NT2/D1 (cell line): ENCODE data around the gene CXCL8.

Source experiments
- DNase-seq: peaks from one replicate; pipeline ENCODE4 v3.0.0-alpha.2; 2011; ENCODE audit warnings: low read depth, low spot score
- H3K27me3 ChIP-seq: 2 replicates; pipeline ENCODE4 v1.6.0; 2011; ENCODE audit warnings: mild to moderate bottlenecking; ENCODE audit not compliant: insufficient read length, insufficient read depth
- H3K36me3 ChIP-seq: 2 replicates; pipeline ENCODE4 v1.6.1; 2011; ENCODE audit warnings: mild to moderate bottlenecking, low read length, mixed read lengths; ENCODE audit not compliant: insufficient read depth, insufficient read length
- H3K4me1 ChIP-seq: 2 replicates; pipeline ENCODE4 v1.5.1; 2011; ENCODE audit not compliant: insufficient read depth, insufficient read length
- H3K4me3 ChIP-seq: 2 replicates; pipeline ENCODE4 v1.5.1; 2011; ENCODE audit warnings: low read depth; ENCODE audit not compliant: insufficient read length
- H3K9ac ChIP-seq: 2 replicates; pipeline ENCODE4 v1.6.0; 2011; ENCODE audit warnings: low read depth; ENCODE audit not compliant: insufficient read length
- H3K9me3 ChIP-seq: 2 replicates; pipeline ENCODE4 v1.5.1; 2011; ENCODE audit warnings: mild to moderate bottlenecking, low read length; ENCODE audit not compliant: insufficient read depth
- SUZ12 ChIP-seq: IDR thresholded peaks from 2 replicates; pipeline ENCODE4 v1.6.1; 2011; ENCODE audit not compliant: insufficient read length, insufficient read depth; ENCODE audit errors: extremely low read depth
- YY1 ChIP-seq: IDR thresholded peaks from 2 replicates; pipeline ENCODE4 v1.6.1; 2011; ENCODE audit not compliant: insufficient read length, insufficient read depth
- ZNF274 ChIP-seq: IDR thresholded peaks from 2 replicates; pipeline ENCODE4 v1.6.1; 2011; ENCODE audit warnings: mild to moderate bottlenecking, low read depth, low read length

CXCL8 gene

GRCh38 chr4:73727685-73728084 is 12.7 kb upstream of the CXCL8 start:
- no peak for DNase-seq
- no peak overlapping the region for H3K4me3 ChIP-seq
- no peaks in the 10 kb centered on the region for H3K27me3 ChIP-seq
- H3K36me3 ChIP-seq, result no peaks in the 10 kb centered on the region
- H3K9me3 ChIP-seq, result no peaks in the 10 kb centered on the region
- TF ChIP-seq SUZ12, result no peak
- no peak for TF ChIP-seq ZNF274
- TF ChIP-seq YY1, result no peak
- no peaks in the 10 kb centered on the region for H3K4me1 ChIP-seq
- no peak overlapping the region for H3K9ac ChIP-seq

- H3K4me1 ChIP-seq, result no peaks in the 10 kb centered on the region
Observed at GRCh38 chr4:73728091-73728741, 12.2 kb upstream of the CXCL8 start.

GRCh38 chr4:73729534-73730165 is 10.7 kb upstream of the CXCL8 start:
- H3K36me3 ChIP-seq, result no peaks in the 10 kb centered on the region
- DNase-seq, result no peak
- TF ChIP-seq ZNF274, result no peak
- no peak for TF ChIP-seq YY1
- TF ChIP-seq SUZ12, result no peak
- no peaks in the 10 kb centered on the region for H3K27me3 ChIP-seq
- H3K4me1 ChIP-seq, result no peaks in the 10 kb centered on the region
- H3K9ac ChIP-seq, result no peak overlapping the region
- no peak overlapping the region for H3K4me3 ChIP-seq
- H3K9me3 ChIP-seq, result no peaks in the 10 kb centered on the region

More at GRCh38 chr4:73728091-73728741, 12.2 kb upstream of the CXCL8 start:
- no peak for DNase-seq
- Histone ChIP-seq H3K9me3 (no peaks in the 10 kb centered on the region), H3K27me3 (no peaks in the 10 kb centered on the region), H3K9ac (no peak overlapping the region), H3K4me3 (no peak overlapping the region), H3K36me3 (no peaks in the 10 kb centered on the region)
- no peak for TF ChIP-seq ZNF274
- TF ChIP-seq YY1, result no peak
- TF ChIP-seq SUZ12, result no peak

DNA sequence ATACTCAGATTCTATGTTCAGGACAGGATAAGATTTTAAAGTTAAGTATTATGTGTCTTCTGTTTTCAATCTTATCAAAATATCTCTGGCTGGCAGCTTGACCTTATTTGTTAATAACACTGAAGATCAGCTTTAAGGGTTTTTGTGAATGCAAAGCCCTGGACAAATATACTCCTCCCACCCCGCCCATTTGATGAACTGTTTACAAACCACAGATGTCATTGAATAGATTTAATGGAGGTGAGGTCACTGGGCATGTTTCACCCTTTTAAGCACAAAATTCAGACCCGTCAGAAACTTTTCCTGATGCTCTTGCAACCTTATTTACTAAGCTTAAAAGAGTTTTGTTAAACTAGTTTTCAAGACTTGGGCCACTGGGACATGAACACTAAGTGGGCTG is 10.1 kb upstream of the CXCL8 start:
- H3K9ac ChIP-seq, result no peak overlapping the region
- DNase-seq, result no peak
- no peaks in the 10 kb centered on the region for H3K9me3 ChIP-seq
- H3K4me3 ChIP-seq, result no peak overlapping the region
- no peaks in the 10 kb centered on the region for H3K4me1 ChIP-seq
- TF ChIP-seq YY1 (no peak), SUZ12 (no peak), ZNF274 (no peak)
- H3K36me3 ChIP-seq, result no peaks in the 10 kb centered on the region
- no peaks in the 10 kb centered on the region for H3K27me3 ChIP-seq

DNA sequence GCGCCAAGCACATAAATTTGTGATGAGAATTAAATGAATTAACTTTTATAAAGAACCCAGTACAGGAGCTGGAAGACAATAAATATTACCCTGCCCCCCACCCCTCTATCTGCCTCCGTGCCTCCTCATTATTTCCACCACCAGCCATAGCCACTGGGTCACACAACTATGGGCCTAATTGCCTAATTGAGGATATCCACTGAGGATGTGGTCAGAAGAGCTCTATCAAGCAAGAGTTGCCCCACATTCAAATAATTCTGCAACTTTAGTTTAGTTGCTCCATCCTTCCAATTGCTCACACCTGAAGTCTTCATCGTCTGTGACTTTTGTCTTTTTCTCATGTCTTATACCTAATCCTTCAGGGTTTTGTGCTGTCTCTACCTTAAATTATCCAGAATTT is 9.5 kb upstream of the CXCL8 start:
- H3K4me3 ChIP-seq, result no peak overlapping the region
- no peaks in the 10 kb centered on the region for H3K27me3 ChIP-seq
- no peaks in the 10 kb centered on the region for H3K4me1 ChIP-seq
- no peaks in the 10 kb centered on the region for H3K36me3 ChIP-seq
- no peaks in the 10 kb centered on the region for H3K9me3 ChIP-seq
- no peak for TF ChIP-seq YY1
- TF ChIP-seq SUZ12, result no peak
- no peak for TF ChIP-seq ZNF274
- no peak overlapping the region for H3K9ac ChIP-seq
- no peak for DNase-seq

DNA sequence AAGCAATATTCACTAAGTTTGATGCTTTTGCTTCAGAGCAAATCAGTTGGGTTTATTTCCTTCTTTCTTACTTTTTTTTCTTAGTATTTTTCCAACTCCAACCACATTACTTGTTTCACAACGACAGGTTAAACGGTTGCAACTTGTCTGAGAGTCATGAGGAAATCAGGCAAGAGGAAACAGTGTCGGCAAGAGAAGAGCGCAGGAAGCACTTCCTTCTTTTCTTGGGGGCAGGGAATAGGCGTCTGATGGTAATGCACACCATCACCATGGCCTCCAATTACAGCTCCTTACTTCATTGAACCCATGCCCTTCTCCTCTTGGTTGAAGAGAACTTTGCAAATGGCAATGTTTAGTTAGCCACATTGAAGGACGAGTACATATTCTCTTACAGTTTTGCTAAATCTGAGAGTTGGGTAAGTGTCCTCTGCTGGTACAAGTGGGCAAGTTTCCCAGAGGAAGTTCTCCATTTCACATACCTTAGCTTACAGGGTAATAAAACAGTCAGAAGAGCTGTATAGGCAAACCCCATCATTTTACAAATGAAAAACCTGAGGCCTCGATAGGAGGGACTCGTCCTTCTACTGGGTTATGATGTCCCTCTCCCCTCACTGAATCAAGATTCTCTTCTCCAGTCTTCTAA is 8.3 kb upstream of the CXCL8 start:
- H3K9ac ChIP-seq, result no peak overlapping the region
- no peak for DNase-seq
- TF ChIP-seq SUZ12 (no peak), ZNF274 (no peak), YY1 (no peak)
- no peaks in the 10 kb centered on the region for H3K9me3 ChIP-seq
- no peaks in the 10 kb centered on the region for H3K27me3 ChIP-seq
- no peaks in the 10 kb centered on the region for H3K4me1 ChIP-seq
- no peak overlapping the region for H3K4me3 ChIP-seq
- no peaks in the 10 kb centered on the region for H3K36me3 ChIP-seq

GRCh38 chr4:73732759-73733431 is 7.5 kb upstream of the CXCL8 start:
- no peak for DNase-seq
- H3K27me3 ChIP-seq, result no peaks in the 10 kb centered on the region
- TF ChIP-seq ZNF274 (no peak), SUZ12 (no peak), YY1 (no peak)
- H3K9ac ChIP-seq, result no peak overlapping the region
- no peak overlapping the region for H3K4me3 ChIP-seq
- no peaks in the 10 kb centered on the region for H3K9me3 ChIP-seq
- H3K36me3 ChIP-seq, result no peaks in the 10 kb centered on the region
- H3K4me1 ChIP-seq, result no peaks in the 10 kb centered on the region
